Fibroblast of skin of left biceps (primary cell): Measurements from ENCODE around the gene ZNF562.
"Not testable (repeated sequence)": the region's sequence is repeated elsewhere in the genome, so short reads cannot be mapped to it uniquely, and the experiment has no call there.

ENCODE experiments used
- DNase-seq, 2 experiments: peaks; one replicate each; pipeline ENCODE4 v3.0.0-alpha.2; 2013; ENCODE audit warnings: low read depth in 2 of 2

ZNF562 gene

GRCh38 chr19:9674663-9675357 lies at the start of gene ZNF562:
Gene ZNF562, minus strand, starts transcription at chr19:9675100. Its CDS starts 14,356 bp downstream, at chr19:9660744.
- DNase-seq, result peak; percentile 60 to 66

DNA sequence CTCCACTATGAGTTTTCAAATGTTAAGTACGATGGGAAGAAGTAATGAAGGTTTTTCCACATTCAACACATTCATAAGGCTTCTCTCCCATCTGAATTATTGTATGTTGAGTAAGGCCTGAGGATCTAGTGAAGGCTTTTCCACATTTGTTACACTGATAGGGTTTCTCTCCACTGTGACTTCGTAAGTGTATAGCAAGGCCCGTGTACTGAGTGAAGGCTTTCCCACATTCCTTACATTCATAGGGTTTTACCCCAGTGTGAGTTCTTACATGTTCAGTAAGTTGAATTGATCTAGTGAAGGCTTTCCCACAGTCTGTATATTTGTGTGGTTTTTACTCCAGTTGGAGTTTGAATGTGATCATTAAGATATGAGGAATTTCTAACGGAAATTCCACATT lies 49.3 kb upstream of the ZNF562 start:
- DNase-seq, result no peak

DNA sequence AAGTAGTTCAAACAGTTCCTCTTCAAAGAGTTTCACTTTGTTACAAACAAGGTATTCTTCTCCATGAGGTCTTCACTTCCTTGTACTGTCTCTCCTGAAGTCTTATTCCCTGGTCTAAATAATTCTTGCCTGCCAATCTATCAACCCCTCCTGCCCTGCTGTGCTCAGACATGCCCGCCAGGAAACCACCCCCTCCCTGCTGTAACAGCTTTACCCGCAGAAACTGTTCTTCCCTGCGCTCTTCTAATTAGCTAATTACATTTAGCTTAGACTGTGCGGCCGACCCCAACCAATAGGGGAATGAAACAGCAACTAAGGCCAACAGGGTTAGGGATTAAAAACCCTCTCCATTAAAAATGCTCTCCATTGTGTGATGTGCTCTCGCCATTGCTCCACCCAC lies 47.0 kb upstream of the ZNF562 start:
- no peak for DNase-seq

DNA sequence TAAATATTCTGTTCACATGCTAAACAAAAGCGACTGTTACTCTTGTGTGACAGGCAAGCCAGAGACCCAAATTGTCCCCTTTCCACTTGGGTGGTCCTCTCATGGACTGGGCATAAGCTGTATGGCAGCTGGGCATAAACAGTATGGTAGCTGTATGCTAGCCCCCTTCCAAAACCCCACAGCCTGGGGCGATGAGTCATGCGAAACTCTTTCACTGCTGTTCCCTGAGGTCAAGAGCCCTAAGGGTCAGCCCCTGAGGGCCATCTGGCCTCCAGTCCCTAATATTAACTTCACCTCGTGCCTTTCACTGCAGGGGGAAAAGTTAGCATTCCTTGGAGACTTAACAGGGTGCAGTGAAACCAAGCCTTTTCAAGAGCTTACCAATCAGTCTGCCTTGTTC lies 45.6 kb upstream of the ZNF562 start:
- no peak for DNase-seq

DNA sequence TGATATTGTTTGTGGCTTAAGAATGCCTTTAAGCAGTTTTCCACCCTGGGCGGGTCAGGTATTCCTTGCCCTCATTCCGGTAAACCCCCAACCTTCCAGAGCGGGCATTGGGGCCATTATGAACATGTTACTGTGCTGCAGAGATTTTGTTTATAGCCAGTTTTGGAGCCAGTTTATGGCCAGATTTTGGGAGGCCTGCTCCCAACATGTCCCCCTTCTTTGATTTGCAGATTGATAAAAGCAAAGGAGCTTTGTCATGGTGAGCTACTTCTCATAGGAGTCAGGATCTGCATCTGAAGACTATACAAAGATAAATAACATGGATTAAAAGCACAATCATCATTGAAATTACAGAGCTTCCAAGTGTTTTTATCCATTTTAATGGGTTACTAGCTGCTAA lies 36.9 kb upstream of the ZNF562 start:
- DNase-seq, result no peak

GRCh38 chr19:9709305-9709704 lies 34.4 kb upstream of the ZNF562 start:
- no peak for DNase-seq

GRCh38 chr19:9705836-9706235 lies 30.9 kb upstream of the ZNF562 start:
- DNase-seq, result no peak

GRCh38 chr19:9702186-9702585 lies 27.3 kb upstream of the ZNF562 start:
- no peak for DNase-seq

GRCh38 chr19:9700229-9700981 lies 25.5 kb upstream of the ZNF562 start:
- no peak for DNase-seq

GRCh38 chr19:9690301-9690700 lies 15.4 kb upstream of the ZNF562 start:
- not testable (repeated sequence) for DNase-seq

DNA sequence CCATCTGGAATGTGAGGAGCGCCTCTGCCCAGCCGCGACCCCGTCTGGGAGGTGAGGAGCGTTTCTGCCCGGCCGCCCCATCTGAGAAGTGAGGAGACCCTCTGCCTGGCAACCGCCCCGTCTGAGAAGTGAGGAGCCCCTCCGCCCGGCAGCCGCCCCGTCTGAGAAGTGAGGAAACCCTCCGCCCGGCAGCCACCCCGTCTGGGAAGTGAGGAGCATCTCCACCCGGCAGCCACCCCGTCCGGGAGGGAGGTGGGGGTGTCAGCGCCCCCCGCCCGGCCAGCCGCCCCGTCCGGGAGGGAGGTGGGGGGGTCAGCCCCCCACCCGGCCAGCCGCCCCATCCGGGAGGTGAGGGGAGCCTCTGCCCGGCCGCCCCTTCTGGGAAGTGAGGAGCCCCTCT lies 5.1 kb upstream of the ZNF562 start:
- not testable (repeated sequence) for DNase-seq

- not testable (repeated sequence) for DNase-seq
These were observed 530 bp upstream of the ZNF562 start for GRCh38 chr19:9675358-9675901.

DNA sequence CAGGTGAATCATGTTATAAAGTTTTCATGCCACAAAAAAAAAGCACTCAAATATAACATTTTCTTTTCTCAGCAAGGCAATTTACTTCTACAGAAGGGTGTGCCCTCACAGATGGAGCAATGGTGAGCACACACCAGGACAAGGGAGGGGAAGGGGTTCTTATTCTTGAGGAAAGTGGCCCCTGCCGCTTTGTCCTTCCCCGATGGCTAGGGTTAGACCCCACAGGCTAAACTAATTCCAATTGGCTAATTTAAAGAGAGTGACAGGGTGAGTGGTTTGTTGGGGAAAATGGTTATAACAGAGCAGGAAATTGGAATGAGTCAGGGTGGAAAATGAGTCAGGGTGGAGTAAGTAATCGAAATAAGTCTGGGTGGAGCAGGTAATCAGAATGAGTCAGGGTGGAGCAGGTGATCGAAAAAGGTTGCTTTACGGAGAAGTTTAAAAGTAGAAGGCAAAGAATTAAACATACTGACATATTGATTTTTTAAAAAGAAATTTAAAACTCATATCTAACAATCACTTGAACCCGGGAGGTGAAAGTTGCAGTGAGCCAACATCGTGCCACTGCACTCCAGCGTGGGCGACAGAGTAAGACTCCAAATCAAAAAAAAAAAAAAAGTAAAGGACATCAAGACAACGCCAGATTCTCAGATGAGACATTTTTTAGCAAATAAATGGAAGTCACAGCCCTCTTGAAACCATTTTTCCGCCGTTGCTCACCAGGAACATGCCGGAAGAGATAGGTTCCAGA lies 813 bp downstream of the ZNF562 start:
- no peak for DNase-seq

DNA sequence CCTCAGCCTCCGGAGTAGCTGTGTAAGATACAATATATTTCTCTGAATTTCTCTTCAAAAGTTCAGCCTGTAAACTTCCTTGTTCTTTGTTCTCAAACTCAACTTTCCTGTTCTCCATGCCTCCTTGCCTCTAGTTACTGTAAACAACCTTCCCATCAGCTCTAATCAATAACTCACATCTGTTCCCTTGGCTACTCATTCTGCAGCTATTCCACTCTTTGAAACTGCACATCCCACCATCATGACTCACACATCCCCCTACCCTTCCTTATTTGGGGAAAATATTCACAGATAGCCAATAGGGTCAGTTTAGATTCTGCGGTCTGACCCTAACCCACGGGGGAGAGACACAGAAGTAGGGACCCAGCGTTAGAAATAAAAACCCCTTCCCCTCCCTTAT lies 2.0 kb downstream of the ZNF562 start:
- DNase-seq, result no peak

DNA sequence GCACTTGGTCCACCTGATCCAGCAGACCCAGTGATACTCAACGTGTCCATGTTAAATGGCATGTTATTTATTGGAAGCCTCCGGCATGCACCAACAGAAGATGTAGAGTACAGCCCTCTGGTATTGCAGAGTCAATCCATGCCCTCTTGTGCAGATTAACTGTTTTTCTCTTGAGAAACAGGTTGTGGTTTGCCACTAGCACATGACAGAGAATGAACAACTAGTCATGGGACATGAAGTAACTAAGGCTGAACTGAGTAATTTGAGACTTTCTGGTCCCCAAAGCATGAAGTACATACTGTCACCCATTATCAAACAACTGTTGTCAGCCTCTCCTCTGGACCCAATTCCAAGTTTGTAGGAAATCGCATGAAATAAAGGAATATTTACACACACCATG lies 3.2 kb downstream of the ZNF562 start:
- DNase-seq, result no peak

DNA sequence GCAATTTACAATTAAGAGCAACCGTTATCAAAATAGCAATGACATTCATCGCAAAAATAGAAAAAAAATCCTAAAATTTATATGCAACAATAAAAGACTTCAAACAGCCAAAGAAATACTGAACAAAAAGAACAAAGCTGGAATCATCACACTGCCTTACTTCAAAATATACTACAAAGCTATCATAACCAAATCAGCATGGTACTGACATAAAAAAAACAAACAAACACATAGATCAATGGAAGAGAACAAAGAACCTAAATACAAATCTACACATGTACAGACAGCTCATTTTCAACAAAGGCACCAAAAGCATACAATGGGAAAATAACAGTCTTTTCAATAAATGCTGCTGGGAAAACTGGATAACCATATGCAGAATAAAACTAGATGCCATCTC lies 6.4 kb downstream of the ZNF562 start:
- no peak for DNase-seq

DNA sequence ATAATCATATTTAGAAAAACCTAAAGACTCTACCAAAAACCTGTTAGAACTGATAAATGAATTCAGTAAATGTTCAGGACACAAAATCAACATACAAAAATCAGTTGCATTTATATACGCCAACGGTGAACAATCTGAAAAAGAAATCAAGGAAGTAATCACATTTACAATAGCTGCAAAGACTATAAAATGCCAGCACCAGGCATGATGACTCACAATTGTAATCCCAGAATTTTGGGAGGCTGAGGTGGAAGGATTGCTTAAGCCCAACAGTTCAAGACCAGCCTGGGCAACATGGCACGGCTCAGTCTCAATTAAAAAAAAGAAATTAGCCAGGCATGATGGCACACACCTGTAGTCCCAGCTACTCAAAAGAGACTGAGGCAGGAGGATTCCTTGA lies 7.0 kb downstream of the ZNF562 start:
- no peak for DNase-seq

GRCh38 chr19:9658769-9659168 lies 16.1 kb downstream of the ZNF562 start:
- no peak for DNase-seq

GRCh38 chr19:9653066-9653555 lies 21.8 kb downstream of the ZNF562 start:
- not testable (repeated sequence) for DNase-seq

GRCh38 chr19:9651464-9651863 lies 23.4 kb downstream of the ZNF562 start:
- DNase-seq, result not testable (repeated sequence)

DNA sequence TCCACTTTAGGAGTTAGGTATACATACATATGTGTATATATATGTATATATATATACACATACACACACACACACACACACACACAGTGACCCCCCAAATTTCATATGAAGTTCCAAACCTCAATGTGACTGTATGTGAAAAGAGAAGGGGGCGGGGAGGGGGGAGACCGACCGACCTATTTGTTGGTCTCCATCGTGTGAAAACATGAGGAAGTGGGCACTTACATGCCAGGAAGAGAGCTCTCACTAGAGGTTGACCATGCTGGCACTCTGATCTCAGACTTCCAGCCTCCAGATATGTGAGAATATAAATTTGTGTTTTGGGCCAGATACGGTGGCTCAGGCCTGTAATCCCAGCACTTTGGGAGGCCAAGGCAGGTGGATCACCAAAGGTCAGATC lies 24.6 kb downstream of the ZNF562 start:
- no peak for DNase-seq

DNA sequence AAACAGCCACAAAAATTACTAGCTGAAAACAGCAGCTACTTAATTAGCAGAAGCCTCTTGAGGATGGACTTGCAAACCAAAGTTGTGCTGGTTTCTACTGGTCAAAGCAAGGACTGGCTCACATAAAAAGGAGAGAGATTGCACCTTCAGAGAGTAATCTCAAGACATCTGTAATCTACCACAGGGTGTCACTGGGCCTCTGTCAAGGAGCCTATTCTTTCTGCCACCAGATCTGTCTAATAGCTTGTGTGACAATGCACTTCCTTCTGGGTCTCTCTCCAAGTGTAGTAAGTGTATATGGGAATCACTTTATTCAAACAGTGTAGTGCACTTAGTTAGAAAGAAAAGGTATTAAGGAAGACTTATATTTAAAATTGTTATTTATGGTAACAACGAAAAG lies 29.4 kb downstream of the ZNF562 start:
- no peak for DNase-seq
